MM.1S (cell line): ENCODE data around the gene ZNF747.

ENCODE experiments used
- EZH2 ChIP-seq: fragments of 300-600 bp; sonication (generic); optimal IDR thresholded peaks from 2 replicates; pipeline ENCODE3; 2017; ENCODE audit warnings: low read depth, mild to moderate bottlenecking, antibody characterized with exemption, low read length, mixed read lengths
- EZH2phosphoT487 ChIP-seq: fragments of 300-600 bp; sonication (generic); IDR thresholded peaks from 2 replicates; pipeline ENCODE4 v1.6.1; 2018; ENCODE audit warnings: antibody characterized with exemption, low read length
- TF ChIP-seq, protein P1 (sequence below): fragments of 300-600 bp; sonication (generic); IDR thresholded peaks from 2 replicates; pipeline ENCODE4 v1.5.1; 2016; ENCODE audit warnings: antibody characterized with exemption, low read length, mixed read lengths

DNA sequence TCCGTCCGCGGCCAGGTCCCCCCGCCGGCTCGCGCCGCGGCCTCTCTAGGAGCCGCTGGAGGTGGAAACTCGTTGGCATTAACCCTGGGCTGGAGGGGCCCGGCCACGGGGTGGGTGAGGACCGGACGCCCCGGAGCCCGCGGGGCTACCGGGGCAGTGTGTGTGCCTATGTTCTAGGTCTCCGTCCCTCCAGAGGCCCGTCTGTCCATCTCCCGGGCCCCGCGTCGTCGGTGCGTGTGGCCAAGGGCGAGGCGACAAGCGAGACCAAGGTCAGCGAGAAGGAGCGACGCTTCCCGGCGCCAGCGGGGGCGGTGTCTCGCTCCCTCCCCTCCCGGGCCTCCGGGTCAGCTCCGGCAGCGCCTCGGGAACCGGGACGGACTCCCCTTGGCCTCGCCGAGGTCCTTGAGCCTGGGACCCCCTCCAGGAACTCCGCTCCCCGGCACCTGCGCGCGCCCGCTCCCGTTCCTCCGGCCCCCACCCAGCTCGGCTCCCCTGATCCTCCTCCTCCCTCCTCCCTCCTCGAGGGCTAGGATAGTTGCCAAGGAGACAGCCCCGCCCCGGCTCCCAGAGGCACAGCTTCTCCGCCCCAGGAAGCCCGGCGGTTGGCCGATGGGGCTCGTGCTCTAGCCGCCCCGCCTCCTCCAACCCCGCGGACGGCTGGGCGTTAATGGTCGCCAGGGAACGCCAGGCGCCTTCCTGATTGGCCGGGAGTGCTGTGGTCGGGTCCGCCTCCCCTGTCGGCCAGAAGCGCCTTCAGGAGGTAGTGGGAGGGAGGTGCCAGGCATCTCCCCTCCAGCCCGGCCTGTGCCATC lies 7.6 kb downstream of the ZNF747 start:
- TF ChIP-seq EZH2 (no peak), EZH2phosphoT487 (no peak)
- TF ChIP-seq, protein P1, sequence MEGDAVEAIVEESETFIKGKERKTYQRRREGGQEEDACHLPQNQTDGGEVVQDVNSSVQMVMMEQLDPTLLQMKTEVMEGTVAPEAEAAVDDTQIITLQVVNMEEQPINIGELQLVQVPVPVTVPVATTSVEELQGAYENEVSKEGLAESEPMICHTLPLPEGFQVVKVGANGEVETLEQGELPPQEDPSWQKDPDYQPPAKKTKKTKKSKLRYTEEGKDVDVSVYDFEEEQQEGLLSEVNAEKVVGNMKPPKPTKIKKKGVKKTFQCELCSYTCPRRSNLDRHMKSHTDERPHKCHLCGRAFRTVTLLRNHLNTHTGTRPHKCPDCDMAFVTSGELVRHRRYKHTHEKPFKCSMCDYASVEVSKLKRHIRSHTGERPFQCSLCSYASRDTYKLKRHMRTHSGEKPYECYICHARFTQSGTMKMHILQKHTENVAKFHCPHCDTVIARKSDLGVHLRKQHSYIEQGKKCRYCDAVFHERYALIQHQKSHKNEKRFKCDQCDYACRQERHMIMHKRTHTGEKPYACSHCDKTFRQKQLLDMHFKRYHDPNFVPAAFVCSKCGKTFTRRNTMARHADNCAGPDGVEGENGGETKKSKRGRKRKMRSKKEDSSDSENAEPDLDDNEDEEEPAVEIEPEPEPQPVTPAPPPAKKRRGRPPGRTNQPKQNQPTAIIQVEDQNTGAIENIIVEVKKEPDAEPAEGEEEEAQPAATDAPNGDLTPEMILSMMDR, result peak; percentile 28; the same call in 1 of the 2 replicates
